GM19025 (cell line): ENCODE results near the gene ZNF521.
A peak's percentile ranks its signal among the peaks of the same experiment; 100 is the strongest.

ENCODE experiments used
- ATAC-seq: cut with Tn5 transposase; IDR thresholded peaks from one replicate; pipeline ENCODE4 v1.9.1; 2021; ENCODE audit warnings: mild to moderate bottlenecking, low read depth, moderate library complexity; ENCODE audit not compliant: unreplicated experiment

ZNF521 gene

DNA sequence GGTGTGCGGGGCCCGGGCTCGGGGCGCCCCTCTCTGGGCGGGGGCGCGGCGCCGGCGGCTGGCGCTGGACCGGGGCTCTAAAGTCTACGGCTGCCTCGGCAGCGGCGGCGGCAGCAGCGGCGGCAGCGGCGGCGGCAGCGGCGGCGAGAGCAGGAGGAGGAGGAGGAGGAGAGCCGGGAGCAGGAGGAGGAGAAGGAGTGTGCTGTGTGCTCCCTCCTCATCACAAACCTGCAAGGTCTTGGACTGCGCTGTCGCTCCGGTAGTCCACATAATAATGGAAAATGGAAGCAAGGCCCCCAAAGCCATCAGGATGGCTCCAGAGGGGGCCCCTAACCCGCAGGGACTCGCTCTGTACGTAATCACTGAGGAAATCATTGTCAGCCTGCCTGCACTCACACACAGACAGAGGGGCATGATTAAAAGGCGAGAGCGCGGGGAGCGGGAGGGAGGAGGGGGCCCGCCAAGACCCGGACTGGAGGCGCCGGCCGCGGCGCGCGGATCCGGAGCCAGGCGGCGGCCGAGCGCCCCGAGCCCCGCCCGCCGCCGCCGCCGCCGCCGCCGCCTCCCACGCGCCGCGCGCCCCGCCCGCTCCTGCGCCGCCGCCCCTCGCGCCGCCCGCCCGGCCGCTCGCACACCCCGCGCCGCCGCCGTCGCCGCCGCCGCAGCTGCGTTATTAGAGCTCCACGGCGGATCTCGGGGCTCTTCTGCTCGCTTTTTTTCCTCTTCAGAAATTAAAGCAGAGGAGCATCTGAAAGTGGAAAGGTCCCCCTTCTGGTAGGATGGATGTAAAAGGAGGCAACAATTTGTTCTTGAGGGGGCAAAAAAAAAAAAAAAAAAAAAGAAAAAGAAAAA is at the start of gene ZNF521:
ZNF521 (minus strand) TSS at position 390 of the 852 bp plus-strand sequence. CDS start 1,220 bp downstream, outside the sequence.
- ATAC-seq, result peak; percentile 72

DNA sequence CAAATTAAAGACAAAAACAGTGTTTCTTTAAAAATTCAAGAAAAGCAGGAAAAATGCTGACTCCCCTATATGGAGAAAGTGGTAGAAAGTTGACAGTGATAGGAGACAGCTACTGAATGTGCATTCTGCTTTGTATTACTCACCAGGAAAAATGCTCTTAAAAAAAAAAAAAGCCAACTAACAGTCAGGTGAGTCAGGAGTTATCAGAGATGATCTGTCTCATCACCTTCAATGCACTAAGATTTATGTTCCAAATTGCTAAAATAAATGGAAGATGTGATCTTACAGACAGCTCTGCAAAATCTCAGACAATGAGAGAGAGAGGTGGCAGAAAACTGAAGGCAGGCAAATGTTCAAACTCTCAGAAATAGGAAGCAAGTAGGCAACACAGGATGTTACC is 47.6 kb upstream of the ZNF521 start:
- ATAC-seq, result no peak

DNA sequence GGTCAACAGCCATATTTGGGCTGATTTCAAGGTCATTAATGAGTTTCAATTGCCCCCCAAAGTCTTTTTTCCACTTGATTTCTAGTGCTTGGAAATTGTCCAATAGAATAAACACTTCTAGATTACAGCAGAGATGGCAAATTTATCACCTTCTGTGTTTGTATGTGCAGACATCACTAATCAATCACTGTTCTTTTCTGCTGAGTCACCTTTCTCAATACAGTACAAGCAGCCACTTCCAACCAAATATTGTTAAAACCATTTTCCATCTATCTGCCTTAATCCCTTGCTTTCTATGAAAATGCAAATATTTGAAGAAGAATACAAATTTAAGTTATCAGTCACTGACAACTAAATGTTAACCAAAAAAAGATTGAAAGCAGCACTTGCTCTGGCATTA is 40.2 kb upstream of the ZNF521 start:
- no peak for ATAC-seq

DNA sequence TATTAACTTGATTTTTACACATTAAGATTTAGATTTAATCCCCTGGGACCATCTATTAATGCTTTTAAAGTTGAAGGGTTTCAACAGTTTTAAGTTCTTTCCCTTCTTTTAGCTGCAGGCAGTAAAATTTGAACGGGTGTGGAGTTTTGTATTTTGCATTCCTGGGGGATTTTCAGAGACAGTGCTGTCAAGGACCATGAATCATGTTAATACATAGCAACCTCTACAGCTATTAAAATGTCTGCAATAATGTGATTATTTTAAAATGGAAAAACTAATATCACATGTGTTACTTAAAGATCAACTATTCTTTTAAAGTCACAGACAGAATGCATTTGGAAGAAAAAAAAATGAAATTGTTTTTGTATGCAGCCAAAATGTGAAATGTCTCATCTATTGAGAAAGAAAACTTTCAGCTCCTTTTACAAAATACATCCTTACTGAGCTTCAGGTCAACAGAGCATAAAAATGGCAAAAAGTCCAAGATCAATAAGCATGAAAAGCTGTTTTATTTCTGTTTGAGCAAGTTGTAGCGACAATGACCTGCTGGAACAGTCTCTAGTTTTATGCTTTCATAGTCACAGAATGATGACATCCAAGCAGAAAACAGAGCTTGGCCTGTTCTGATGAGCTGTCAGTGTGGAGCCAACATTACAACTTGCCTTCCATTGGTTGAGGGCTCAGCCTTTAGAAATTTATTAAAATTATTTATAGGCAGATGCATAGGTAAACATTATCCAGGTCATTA is 21.6 kb upstream of the ZNF521 start:
- ATAC-seq, result no peak

DNA sequence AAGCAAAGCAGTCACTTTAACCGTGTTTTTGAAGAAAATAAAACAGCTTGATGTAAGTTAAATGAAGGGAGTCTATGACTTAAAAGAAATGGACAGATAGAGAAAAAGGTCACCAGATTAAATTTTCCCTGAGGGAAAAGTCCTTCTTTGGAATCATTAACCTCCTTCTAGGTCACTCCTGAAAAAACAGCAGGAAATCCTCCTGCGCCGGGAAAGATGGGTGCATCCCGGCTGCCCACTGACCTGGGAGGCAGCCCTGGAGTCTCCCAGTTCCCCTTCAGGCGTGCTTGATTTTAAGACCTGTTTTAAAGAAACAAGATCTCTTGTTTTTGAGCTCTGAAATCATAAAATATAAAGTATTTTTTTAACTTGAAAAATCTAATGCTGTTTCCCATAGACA is 18.4 kb upstream of the ZNF521 start:
- ATAC-seq, result no peak

DNA sequence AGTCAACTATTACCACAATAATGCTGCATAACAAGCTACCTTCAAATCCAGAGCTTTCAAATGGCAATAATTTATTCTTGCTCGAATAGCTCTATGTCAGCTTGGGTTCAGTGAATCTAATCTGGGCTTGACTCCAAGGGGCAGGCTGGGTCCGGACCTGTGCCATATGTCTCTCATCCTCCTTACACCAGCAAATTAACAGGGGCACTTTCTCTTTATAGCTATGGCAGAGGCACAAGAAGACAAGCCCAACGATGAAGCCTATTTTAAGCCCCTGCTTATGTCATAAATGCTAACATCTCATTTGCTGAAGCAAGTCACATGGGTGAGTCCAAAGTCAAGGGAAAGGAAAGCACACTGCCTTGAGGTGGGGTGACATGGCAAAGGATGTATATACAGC is 13.3 kb upstream of the ZNF521 start:
- ATAC-seq, result no peak

DNA sequence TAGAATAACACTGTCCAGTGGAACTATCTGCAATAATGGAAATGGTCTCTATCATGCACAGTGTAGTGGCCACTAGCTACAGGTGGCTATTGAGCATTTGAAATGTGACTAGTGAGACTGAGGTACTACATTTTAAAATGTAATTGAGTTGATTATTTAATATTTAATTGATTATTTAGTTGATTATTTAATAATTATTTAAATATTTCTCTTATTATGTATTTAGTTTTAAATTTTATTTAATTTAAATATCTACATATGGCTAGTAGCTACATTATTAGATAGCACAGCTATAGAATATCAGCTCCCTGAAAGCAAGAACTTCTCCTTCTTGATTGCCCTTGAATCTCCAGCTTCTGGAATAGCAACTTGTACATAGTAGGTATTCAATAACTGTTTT is 12.8 kb upstream of the ZNF521 start:
- no peak for ATAC-seq

DNA sequence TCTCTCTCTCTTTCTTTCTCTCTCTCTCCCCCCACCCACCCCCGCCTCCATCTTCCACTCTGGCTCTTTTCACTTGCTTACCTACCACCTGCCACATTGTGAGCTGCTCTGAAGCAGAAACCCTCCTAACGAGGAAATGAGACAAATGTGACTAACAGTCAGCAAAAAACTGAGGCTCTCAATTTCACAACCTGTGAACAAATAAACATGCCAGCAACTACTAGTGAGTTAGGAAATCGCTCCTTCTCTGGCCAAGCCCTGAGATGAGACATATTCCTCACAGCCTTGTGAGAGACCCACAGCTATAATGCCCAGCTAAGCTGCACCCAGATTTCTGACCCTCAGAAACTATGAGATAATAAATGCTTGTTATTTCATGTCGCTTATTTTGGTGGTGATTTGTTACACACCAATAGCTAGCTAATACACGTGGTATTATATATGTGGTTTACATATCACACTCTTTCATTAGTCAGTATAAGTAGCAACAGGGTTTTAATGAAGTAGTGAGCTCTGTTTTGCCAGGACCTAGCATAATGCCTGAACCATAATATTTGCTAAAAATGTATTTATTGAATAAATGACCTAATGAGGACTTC is 8.4 kb upstream of the ZNF521 start:
- ATAC-seq, result no peak

DNA sequence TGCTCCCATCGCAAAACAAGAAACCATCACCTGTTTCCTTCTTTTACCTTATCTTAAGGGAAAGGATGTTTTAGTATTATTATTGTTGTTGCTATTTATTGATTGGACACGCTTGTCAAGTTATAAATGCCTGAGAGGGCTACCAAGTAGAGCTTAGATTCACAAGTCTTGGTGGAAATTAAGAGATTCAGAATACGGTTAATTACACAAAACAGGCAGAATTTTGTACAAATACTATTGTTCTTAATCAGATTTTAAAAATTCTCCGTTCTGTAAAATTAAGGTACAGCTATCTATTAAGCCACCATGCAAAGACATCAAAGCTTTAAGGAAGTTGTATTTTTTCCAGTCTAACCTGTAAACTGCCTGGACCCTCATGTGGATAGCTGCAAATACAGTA is 1.1 kb upstream of the ZNF521 start:
- no peak for ATAC-seq

DNA sequence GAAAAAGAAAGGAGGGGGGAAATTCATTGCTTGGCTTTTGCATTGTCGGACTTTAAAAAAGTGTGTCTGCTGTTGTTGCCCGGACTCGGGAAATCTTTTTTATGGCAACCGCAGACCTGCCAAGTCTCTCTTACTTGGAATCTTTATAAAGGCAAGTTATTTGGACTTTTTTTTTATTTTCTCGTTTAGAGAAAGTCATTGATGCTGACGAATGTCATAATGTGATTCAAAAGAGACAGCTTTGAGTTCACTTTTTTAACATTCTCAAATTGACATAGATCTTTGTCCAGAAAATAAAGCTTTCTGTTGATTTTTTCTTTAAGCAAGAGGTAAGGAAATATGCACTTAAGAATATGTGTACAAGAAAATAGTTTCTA is 651 bp upstream of the ZNF521 start:
- ATAC-seq, result no peak

DNA sequence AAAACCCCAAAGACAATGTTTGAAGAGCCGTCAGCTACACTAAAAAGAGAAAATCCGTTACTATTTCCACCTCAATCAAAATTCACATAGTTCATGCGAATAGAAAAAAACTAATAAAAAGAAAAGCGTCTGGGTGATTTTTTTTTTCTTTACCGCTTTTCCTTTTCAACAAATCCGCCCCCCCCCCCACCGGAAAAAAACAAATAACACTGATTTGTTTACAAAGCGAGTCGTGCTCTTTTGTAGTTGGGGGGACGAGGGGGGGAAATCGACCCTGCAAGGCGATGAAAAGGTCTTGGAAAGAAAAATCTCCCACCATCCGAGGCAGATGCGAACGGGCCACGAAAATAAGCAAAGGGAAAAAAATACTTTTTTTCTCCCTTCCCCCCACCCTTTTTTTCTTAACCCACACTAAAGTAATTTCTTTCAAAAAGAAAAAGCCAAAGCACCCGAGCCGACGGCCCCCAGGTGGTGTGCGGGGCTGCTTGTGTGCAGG is 638 bp downstream of the ZNF521 start:
- ATAC-seq, result no peak

DNA sequence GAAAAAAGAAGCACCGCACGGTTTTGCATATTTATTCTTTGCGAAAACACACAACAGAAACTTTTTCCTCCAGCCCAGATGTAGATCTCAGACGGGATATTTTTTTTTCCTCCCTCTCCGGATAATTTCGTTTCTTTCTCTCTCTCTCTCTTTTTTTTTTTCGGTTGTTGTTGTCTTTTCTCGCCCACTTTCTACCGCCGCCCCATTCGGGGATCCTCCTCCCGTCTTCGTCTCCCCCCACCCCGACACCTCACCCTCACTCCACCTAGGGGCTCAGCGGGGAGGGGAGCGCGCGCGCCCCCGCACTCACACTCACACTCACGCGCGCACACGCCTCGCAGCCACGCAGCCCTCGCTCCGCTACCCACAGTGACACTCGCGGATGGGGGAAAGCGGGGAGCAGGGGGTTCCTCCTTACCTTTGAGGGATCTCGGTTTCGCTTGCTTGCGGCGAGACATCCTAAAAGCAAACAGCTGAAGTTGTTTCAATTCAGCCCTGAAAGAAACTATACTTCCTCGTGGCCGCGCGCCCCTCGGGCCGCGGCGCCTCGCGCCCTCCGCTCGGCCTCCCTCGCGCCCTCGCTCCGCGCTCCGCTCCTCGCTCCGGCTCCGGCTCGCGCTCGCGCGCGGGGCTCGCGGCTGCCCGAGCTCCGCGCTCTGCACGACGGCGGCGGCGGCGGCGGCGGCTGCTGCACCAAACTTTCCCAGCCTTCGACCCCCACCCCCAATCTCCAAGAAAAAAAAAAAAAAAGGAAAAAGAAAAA is 1.3 kb downstream of the ZNF521 start:
- ATAC-seq, result no peak

DNA sequence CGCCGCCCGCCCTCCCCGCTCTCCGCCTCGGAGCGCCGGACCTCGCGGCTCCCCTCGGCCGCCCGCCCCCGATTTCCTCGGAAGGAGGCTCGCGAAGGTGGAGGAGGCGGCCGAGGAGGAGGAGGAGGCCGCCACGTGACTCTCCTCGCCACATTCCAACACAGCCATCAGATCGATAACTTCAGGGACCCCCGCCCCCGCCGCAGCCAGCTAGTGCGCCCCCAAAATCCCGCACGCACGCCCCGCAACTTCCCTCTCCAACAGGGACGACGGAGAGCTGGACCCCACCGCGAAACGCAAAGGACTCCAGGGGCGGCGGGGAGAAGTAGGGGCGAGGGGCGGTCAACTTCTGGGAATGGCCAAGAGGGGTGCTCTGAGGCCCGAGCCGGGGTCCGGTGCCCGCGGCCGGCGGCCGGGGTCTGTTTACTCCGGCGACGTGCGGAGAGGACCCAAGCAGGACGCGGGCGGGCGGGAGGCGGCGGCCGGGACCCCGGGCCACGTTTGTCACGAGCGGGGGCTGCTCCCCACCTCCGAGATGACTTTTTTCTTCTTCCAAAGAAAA is 2.0 kb downstream of the ZNF521 start:
- ATAC-seq, result no peak

DNA sequence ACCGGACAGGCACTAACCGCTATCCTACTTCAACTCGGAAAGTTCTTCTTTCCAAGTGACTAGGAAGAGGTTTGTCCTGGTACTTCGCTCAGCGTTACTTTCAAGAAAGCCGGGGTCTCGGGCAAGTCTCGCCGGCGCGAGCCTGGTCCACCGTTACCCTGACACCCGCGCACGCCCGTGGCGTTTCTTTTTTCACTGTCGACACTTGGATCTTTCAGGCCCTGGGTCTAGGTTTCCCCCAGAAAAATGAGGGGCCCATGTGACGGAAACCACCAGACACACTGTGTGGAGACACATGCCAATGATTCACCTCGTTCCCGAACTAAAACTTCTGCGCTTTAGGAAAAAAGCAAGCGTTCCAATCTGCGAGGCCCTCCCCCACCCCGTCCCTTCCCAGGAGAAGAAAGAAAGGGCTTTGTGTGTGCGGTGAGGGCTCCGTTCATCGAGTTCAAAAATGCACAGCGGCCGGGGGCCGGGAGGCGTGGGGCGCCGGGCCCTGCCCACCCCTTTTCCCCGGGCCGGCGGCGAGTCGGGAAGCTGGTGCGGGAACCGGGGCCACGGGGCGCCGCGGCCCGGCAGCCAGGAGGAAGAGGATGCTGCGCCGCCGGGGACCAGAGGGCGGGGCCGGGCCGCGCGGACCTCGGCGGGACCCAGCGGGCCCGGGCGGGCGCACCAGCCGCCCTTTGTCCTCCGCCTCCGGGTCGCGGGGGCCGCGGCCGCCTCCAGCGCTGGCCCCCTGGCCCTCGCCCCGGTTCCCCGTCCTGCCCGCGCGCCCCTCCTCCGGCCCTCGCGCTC is 2.6 kb downstream of the ZNF521 start:
- no peak for ATAC-seq

DNA sequence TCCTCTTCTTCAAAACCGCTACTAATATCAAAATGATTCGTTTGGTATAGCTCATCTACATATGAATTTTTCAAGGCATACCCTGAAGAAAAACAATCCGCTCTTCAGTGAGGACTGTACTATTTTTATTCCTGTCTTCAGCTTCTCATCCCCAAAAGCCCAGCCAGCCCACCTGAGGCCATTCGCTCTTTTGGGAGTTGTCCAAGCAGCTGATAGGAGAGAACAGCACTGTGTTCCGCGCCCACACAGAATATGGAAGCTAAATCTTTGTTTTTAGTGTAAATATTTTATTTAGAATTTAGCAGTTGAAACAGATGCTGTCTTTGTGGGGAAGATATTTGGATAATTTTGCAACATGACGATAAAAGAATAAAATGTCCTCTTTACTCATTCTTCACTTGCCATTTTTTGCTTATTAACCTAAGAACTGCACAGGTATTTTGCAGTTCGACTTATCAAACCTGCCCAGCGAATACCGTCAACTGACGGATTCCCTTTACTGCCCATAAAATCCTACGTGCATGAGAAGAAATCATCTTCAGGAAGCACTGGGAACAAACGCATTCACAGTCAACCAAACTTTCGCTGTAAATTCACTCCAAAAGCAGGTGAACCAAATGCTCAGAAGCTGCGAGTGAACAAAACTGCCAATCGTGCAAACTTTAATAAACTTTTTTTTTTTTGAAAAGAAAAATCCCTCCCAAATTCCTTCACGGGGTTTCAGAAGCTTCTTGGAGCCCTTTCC is 3.4 kb downstream of the ZNF521 start:
- ATAC-seq, result no peak

DNA sequence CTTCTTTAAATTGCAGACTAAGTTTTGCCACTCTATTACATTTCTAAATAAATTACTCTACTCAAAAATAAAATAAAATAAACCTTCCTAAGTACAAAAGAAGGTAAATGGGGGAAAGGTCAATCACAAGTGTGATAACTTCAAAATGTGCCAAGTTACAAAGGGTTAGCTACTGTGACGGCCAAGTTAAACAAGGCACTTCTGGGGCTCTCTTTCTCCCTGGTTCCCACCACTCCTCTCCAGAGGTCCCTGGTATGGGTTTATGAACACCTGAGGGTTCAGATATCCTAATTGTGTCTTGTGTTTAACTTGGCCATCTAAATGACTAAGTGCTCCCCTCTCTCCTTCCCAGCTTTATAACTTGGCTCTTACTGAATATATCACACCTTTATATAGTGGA is 5.4 kb downstream of the ZNF521 start:
- ATAC-seq, result no peak

DNA sequence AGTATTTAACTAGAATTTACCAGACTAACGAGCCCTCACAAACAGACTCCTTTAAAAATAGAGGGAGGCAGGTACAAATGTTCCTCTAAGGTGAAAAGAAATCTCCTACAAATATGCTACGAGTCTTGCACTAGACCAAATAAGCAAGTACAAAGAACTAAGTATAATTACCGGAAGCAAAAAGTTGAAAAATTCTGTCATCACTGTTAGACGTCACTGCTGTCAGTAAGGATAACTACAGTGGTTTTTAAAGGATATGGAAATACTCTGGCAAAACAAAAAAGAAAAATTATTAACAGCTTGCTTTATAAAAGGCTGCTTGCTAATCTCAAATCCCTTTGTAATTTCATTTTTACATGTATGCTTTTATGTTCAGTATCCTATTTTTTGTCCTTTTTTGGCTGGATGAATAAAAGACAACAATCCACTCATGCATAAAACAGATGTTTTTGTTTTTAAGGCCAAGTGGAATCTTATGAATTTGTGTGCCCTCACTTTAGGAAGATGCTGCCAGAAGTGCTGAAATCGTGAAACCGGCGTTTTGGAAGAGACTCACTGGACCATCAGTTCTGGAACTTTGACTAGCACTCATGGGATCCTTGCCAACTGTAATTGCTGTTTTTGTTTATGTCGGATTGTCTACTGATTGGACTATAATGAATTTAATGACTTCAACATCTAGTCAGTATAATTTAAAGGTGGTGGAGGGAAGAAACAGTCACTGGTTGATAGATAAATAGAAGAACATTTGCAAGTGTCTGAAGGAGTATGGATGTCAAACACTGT is 6.7 kb downstream of the ZNF521 start:
- no peak for ATAC-seq

DNA sequence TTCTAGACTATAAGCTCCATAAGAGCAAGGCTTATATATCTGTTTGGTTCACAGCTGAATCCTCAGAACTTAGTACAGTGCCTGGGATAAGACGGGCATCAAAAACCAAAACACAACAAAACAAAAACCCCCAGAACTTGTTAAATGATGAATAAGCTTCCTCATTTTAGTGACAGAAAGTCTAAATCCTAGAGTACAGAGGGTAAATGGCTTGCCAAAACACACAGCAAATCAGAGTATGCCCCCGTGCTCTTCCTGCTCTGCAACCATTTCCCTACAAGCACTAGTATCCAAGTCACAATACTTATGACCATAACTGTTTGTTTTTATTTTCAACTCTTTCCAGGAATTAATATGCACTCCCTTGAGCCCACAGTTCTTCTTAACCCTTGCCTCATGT is 10.1 kb downstream of the ZNF521 start:
- no peak for ATAC-seq
